ENCODE results near the gene MX1. TPM values are rescaled to one million over a fixed set of nuclear protein-coding genes. Genes with fewer than 3 reads are reported as not detected.
"Not testable (repeated sequence)": the region's sequence is repeated elsewhere in the genome, so short reads cannot be mapped to it uniquely, and the experiment has no call there.

The MX1 gene
- total RNA-seq, 1 experiment from 2014 or later = 1.8 TPM

- no peak for TF ChIP-seq CTCF (IDR thresholded peaks at IDR 0.05; ENCODE audit: unreplicated experiment)
- POLR2A ChIA-PET = no interaction called here
- CTCF ChIA-PET = interaction anchor here (0.7 to 1.2 kb wide), 4 partner anchors 11 to 136 kb away, joined by 3 read pairs; no protein-coding TSS in a partner anchor
- Mint-ChIP-seq H3K36me3 (ENCODE audit: insufficient read depth, unreplicated experiment) (no peaks in the 10 kb centered on the region), H3K27me3 (ENCODE audit: insufficient read depth, unreplicated experiment) (peaks cover 22% of the 10 kb centered on the region), H3K27ac (ENCODE audit: low read depth, unreplicated experiment) (no peak overlapping the region), H3K4me3 (ENCODE audit: unreplicated experiment) (peak overlapping the region; percentile 83), H3K4me1 (ENCODE audit: insufficient read depth, unreplicated experiment) (peaks cover 8% of the 10 kb centered on the region), H3K9me3 (ENCODE audit: unreplicated experiment) (peaks cover 7% of the 10 kb centered on the region)
- DNase-seq (ENCODE audit: unreplicated experiment) = no peak
- BruUV-seq (replicated peaks) = no TSS peak
- intact Hi-C loops (cut with micrococcal nuclease) = no loop called here
These were observed 6.9 kb upstream of the MX1 start for GRCh38 chr21:41418956-41419680.

GRCh38 chr21:41419921-41420862 is 5.8 kb upstream of the MX1 start:
- Mint-ChIP-seq H3K27me3 (ENCODE audit: insufficient read depth, unreplicated experiment) (peaks cover 11% of the 10 kb centered on the region), H3K36me3 (ENCODE audit: insufficient read depth, unreplicated experiment) (no peaks in the 10 kb centered on the region), H3K4me1 (ENCODE audit: insufficient read depth, unreplicated experiment) (peaks cover 8% of the 10 kb centered on the region), H3K27ac (ENCODE audit: low read depth, unreplicated experiment) (peak overlapping the region; percentile 94), H3K9me3 (ENCODE audit: unreplicated experiment) (peaks cover 7% of the 10 kb centered on the region), H3K4me3 (ENCODE audit: unreplicated experiment) (peak overlapping the region; percentile 83)
- ChIA-PET CTCF (interaction anchor here (0.7 kb wide), 2 partner anchors 64 to 135 kb away, joined by 3 read pairs; no protein-coding TSS in a partner anchor), POLR2A (no interaction called here)
- intact Hi-C loops (cut with micrococcal nuclease) = no loop called here
- TF ChIP-seq CTCF (IDR thresholded peaks at IDR 0.05; ENCODE audit: unreplicated experiment) = no peak
- DNase-seq (ENCODE audit: unreplicated experiment) = peak; percentile 86
- no TSS peak for BruUV-seq (replicated peaks)

- CTCF ChIA-PET; POLR2A ChIA-PET; H3K9me3 Mint-ChIP-seq (ENCODE audit: unreplicated experiment); DNase-seq (ENCODE audit: unreplicated experiment); H3K36me3 Mint-ChIP-seq (ENCODE audit: insufficient read depth, unreplicated experiment); H3K27me3 Mint-ChIP-seq (ENCODE audit: insufficient read depth, unreplicated experiment); intact Hi-C loops (cut with micrococcal nuclease); H3K4me1 Mint-ChIP-seq (ENCODE audit: insufficient read depth, unreplicated experiment): not testable (repeated sequence)
- BruUV-seq (replicated peaks) = TSS peak; percentile 47
- Mint-ChIP-seq H3K4me3 (ENCODE audit: unreplicated experiment) (peak overlapping the region; percentile 83), H3K27ac (ENCODE audit: low read depth, unreplicated experiment) (peak overlapping the region; percentile 94)
These were observed 5.0 kb upstream of the MX1 start for GRCh38 chr21:41420998-41421397.

- Mint-ChIP-seq H3K27me3 (ENCODE audit: insufficient read depth, unreplicated experiment) (no peaks in the 10 kb centered on the region), H3K36me3 (ENCODE audit: insufficient read depth, unreplicated experiment) (no peaks in the 10 kb centered on the region), H3K4me1 (ENCODE audit: insufficient read depth, unreplicated experiment) (peaks cover 8% of the 10 kb centered on the region), H3K4me3 (ENCODE audit: unreplicated experiment) (no peak overlapping the region), H3K9me3 (ENCODE audit: unreplicated experiment) (no peaks in the 10 kb centered on the region), H3K27ac (ENCODE audit: low read depth, unreplicated experiment) (no peak overlapping the region)
- no peak for DNase-seq (ENCODE audit: unreplicated experiment)
- intact Hi-C loops (cut with micrococcal nuclease) = no loop called here
- POLR2A ChIA-PET = no interaction called here
- TF ChIP-seq CTCF (IDR thresholded peaks at IDR 0.05; ENCODE audit: unreplicated experiment) = no peak
- no TSS peak for BruUV-seq (replicated peaks)
- CTCF ChIA-PET = interaction anchor here (0.7 kb wide), 1 partner anchor 140 kb away, joined by 6 read pairs; no protein-coding TSS in a partner anchor
These were observed 3.3 kb upstream of the MX1 start for GRCh38 chr21:41422546-41423304.

GRCh38 chr21:41423305-41423636 is 2.8 kb upstream of the MX1 start:
- intact Hi-C loops (cut with micrococcal nuclease) = not testable (repeated sequence)

More at GRCh38 chr21:41423305-41423636, 2.8 kb upstream of the MX1 start:
- H3K9me3 Mint-ChIP-seq (ENCODE audit: unreplicated experiment); H3K4me1 Mint-ChIP-seq (ENCODE audit: insufficient read depth, unreplicated experiment); H3K4me3 Mint-ChIP-seq (ENCODE audit: unreplicated experiment); H3K36me3 Mint-ChIP-seq (ENCODE audit: insufficient read depth, unreplicated experiment); H3K27me3 Mint-ChIP-seq (ENCODE audit: insufficient read depth, unreplicated experiment); DNase-seq (ENCODE audit: unreplicated experiment); H3K27ac Mint-ChIP-seq (ENCODE audit: low read depth, unreplicated experiment); BruUV-seq (replicated peaks); POLR2A ChIA-PET: not testable (repeated sequence)
- CTCF ChIA-PET = interaction anchor here (0.7 kb wide), 1 partner anchor 12 kb away, joined by 3 read pairs; no protein-coding TSS in a partner anchor

All from MCF 10A (cell line).